MM.1S (cell line): Measurements from ENCODE around the gene IL10RB.
A peak's percentile ranks its signal among the peaks of the same experiment; 100 is the strongest.

ENCODE experiments used
- DNase-seq: peaks from one replicate; pipeline ENCODE4 v3.0.0-alpha.2; 2015
- H2AFZ ChIP-seq: fragments of 300-600 bp; sonication (generic); 2 replicates; pipeline ENCODE4 v1.6.0; 2016; ENCODE audit warnings: antibody characterized with exemption, low read length
- H3F3A ChIP-seq: fragments of 300-600 bp; sonication (generic); 2 replicates; pipeline ENCODE4 v1.6.1; 2016; ENCODE audit warnings: mild to moderate bottlenecking, antibody characterized with exemption, low read length, moderate library complexity, mixed read lengths; ENCODE audit not compliant: insufficient read depth
- H3K27ac ChIP-seq: fragments of 300-600 bp; sonication (generic); 2 replicates; pipeline ENCODE4 v1.5.1; 2016; ENCODE audit warnings: mild to moderate bottlenecking, low read length
- H3K27me3 ChIP-seq: fragments of 300-600 bp; sonication (generic); replicated peaks from 2 replicates; pipeline ENCODE4 v1.6.0; 2016; ENCODE audit warnings: low read length; ENCODE audit not compliant: insufficient read depth
- H3K36me3 ChIP-seq: fragments of 300-600 bp; sonication (generic); replicated peaks from 2 replicates; pipeline ENCODE4 v1.6.1; 2016; ENCODE audit warnings: mild to moderate bottlenecking, low read length, mixed read lengths; ENCODE audit not compliant: insufficient read depth
- H3K4me1 ChIP-seq: fragments of 300-600 bp; sonication (generic); 2 replicates; pipeline ENCODE4 v1.6.1; 2016; ENCODE audit warnings: low read length, mixed read lengths
- H3K4me2 ChIP-seq: fragments of 300-600 bp; sonication (generic); 2 replicates; pipeline ENCODE4 v1.6.0; 2016; ENCODE audit warnings: low read depth, low read length
- H3K4me3 ChIP-seq: fragments of 300-600 bp; sonication (generic); 2 replicates; pipeline ENCODE4 v1.5.1; 2016; ENCODE audit warnings: low read length, mixed read lengths
- H3K79me2 ChIP-seq: fragments of 300-600 bp; sonication (generic); 2 replicates; pipeline ENCODE4 v1.6.1; 2016; ENCODE audit warnings: mixed run types, low read length, mixed read lengths
- H3K9ac ChIP-seq: fragments of 300-600 bp; sonication (generic); 2 replicates; pipeline ENCODE4 v1.6.1; 2016; ENCODE audit warnings: low read length, mixed read lengths
- H3K9me2 ChIP-seq: fragments of 300-600 bp; sonication (generic); replicated peaks from 2 replicates; pipeline ENCODE4 v1.6.1; 2016; ENCODE audit warnings: mild to moderate bottlenecking, low read length, mixed read lengths; ENCODE audit not compliant: insufficient read depth
- H3K9me3 ChIP-seq: fragments of 300-600 bp; sonication (generic); replicated peaks from 2 replicates; pipeline ENCODE4 v1.6.1; 2016; ENCODE audit warnings: mild to moderate bottlenecking, low read length, mixed read lengths; ENCODE audit not compliant: insufficient read depth
- H4K20me1 ChIP-seq: fragments of 300-600 bp; sonication (generic); 2 replicates; pipeline ENCODE4 v1.6.1; 2016; ENCODE audit warnings: mild to moderate bottlenecking, low read length, moderate library complexity, mixed read lengths; ENCODE audit not compliant: insufficient read depth
- EZH2 ChIP-seq: fragments of 300-600 bp; sonication (generic); optimal IDR thresholded peaks from 2 replicates; pipeline ENCODE3; 2017; ENCODE audit warnings: low read depth, mild to moderate bottlenecking, antibody characterized with exemption, low read length, mixed read lengths
- EZH2phosphoT487 ChIP-seq: fragments of 300-600 bp; sonication (generic); IDR thresholded peaks from 2 replicates; pipeline ENCODE4 v1.6.1; 2018; ENCODE audit warnings: antibody characterized with exemption, low read length
- TF ChIP-seq, protein P1 (sequence below): fragments of 300-600 bp; sonication (generic); IDR thresholded peaks from 2 replicates; pipeline ENCODE4 v1.5.1; 2016; ENCODE audit warnings: antibody characterized with exemption, low read length, mixed read lengths

Gene IL10RB

DNA sequence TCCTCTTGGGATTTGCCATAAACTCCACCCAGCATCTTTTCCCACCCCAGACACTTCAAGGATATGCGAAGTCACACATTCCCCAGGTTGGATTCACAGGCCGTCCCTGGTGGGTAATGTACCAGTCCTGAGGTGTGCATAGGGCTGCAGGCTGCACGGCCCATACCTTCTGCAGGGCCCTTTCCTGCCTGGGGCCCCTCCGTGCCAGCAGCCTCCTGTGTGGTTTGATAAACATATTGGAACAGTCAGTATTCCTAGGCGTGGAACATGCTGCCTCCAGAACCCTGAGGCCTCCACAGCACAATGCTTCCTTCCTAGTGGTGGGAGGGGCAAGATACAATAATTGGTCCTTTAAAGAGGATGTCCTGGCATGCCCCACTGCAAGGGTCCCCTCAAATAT lies 26.6 kb downstream of the IL10RB start:
- H3K4me1 ChIP-seq: peaks cover 22% of the 10 kb centered on the region
- H2AFZ ChIP-seq: no peak overlapping the region
- no peaks in the 10 kb centered on the region for H3K9me3 ChIP-seq
- no peaks in the 10 kb centered on the region for H3K79me2 ChIP-seq
- no peaks in the 10 kb centered on the region for H3K9me2 ChIP-seq
- peaks cover 12% of the 10 kb centered on the region for H3F3A ChIP-seq
- H3K36me3 ChIP-seq: no peaks in the 10 kb centered on the region
- H3K4me3 ChIP-seq: no peak overlapping the region
- H3K27ac ChIP-seq: peak overlapping the region; percentile 65; the same call in 1 of the 2 replicates
- TF ChIP-seq, protein P1, sequence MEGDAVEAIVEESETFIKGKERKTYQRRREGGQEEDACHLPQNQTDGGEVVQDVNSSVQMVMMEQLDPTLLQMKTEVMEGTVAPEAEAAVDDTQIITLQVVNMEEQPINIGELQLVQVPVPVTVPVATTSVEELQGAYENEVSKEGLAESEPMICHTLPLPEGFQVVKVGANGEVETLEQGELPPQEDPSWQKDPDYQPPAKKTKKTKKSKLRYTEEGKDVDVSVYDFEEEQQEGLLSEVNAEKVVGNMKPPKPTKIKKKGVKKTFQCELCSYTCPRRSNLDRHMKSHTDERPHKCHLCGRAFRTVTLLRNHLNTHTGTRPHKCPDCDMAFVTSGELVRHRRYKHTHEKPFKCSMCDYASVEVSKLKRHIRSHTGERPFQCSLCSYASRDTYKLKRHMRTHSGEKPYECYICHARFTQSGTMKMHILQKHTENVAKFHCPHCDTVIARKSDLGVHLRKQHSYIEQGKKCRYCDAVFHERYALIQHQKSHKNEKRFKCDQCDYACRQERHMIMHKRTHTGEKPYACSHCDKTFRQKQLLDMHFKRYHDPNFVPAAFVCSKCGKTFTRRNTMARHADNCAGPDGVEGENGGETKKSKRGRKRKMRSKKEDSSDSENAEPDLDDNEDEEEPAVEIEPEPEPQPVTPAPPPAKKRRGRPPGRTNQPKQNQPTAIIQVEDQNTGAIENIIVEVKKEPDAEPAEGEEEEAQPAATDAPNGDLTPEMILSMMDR: no peak
- TF ChIP-seq EZH2 (no peak), EZH2phosphoT487 (no peak)
- no peaks in the 10 kb centered on the region for H3K27me3 ChIP-seq
- no peak overlapping the region for H3K9ac ChIP-seq
- H3K4me2 ChIP-seq: 0 out of 2 replicates have a peak overlapping the region, but pooled peaks have one; percentile 40
- H4K20me1 ChIP-seq: no peaks in the 10 kb centered on the region
- DNase-seq: no peak

DNA sequence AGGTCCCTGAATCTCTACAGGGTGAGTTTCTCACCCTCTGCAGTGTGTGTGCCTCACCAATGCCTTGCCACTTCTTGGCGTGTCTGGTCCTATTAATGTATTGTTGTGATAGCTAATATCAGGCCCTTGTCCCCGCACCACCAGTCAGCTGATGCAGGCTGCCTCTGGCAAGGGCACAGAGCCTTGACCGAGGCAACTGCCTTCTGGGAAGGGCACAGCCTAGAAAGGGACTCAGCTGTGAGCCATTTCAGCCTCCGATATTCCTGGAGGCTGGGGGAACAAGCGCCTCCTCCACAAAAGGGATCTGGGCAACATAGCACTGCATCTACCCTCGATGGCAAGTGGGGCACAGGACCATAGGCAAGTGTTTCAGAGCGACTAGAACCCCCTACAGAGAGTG lies 27.0 kb downstream of the IL10RB start:
- H3K4me1 ChIP-seq: peaks cover 22% of the 10 kb centered on the region
- H4K20me1 ChIP-seq: no peaks in the 10 kb centered on the region
- H3K27me3 ChIP-seq: no peaks in the 10 kb centered on the region
- H3K79me2 ChIP-seq: no peaks in the 10 kb centered on the region
- no peaks in the 10 kb centered on the region for H3K36me3 ChIP-seq
- peak overlapping the region; percentile 65; the same call in 1 of the 2 replicates for H3K27ac ChIP-seq
- no peaks in the 10 kb centered on the region for H3K9me3 ChIP-seq
- no peak for TF ChIP-seq EZH2
- no peak for TF ChIP-seq EZH2phosphoT487
- TF ChIP-seq, protein P1: no peak
- H2AFZ ChIP-seq: no peak overlapping the region
- H3F3A ChIP-seq: peaks cover 12% of the 10 kb centered on the region
- H3K4me3 ChIP-seq: no peak overlapping the region
- DNase-seq: no peak
- peak overlapping the region; percentile 3; the same call in 1 of the 2 replicates for H3K9ac ChIP-seq
- H3K9me2 ChIP-seq: no peaks in the 10 kb centered on the region
- peak overlapping the region; percentile 40; the same call in 1 of the 2 replicates for H3K4me2 ChIP-seq

DNA sequence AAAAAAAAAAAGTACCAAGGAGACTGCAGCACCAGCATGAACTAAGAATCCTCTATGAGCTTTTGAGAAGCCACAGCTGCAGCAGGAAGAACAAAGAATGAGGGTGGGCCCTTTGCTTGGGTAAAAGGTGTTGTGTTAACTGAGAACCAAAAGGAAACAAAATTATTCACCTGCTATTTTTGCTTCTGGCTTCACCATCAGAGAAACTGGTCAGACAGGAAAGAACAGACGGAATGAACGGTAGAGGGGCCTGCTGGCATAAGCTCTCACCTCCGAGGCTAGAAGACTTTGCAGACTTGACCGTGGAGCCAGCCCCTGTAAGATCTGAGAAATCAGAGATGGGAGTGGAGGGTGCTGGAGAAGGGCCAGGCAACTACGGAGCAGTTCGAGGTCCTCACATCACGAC lies 27.6 kb downstream of the IL10RB start:
- Histone ChIP-seq H3K27me3 (no peaks in the 10 kb centered on the region), H3K79me2 (no peaks in the 10 kb centered on the region), H2AFZ (0 out of 2 replicates have a peak overlapping the region, but pooled peaks have one; percentile 2), H3K9me3 (no peaks in the 10 kb centered on the region), H4K20me1 (no peaks in the 10 kb centered on the region), H3K36me3 (no peaks in the 10 kb centered on the region), H3K4me1 (peaks cover 25% of the 10 kb centered on the region), H3F3A (peaks cover 12% of the 10 kb centered on the region), H3K4me2 (peak overlapping the region; percentile 40), H3K4me3 (peak overlapping the region; percentile 0; the same call in 1 of the 2 replicates), H3K9ac (peak overlapping the region; percentile 0; the same call in 1 of the 2 replicates), H3K9me2 (no peaks in the 10 kb centered on the region), H3K27ac (peak overlapping the region; percentile 65)
- peak; percentile 86 for DNase-seq
- TF ChIP-seq, protein P1: no peak
- TF ChIP-seq EZH2phosphoT487 (no peak), EZH2 (no peak)
